GM18873 (cell line): ENCODE results near the gene B4GALT7.
"Not testable (repeated sequence)": the region's sequence is repeated elsewhere in the genome, so short reads cannot be mapped to it uniquely, and the experiment has no call there.

Source experiments
- ATAC-seq: cut with Tn5 transposase; IDR thresholded peaks from one replicate; pipeline ENCODE4 v1.9.1; 2021; ENCODE audit warnings: mild to moderate bottlenecking, moderate library complexity, moderate number of reproducible peaks; ENCODE audit not compliant: unreplicated experiment, low FRiP score

Gene B4GALT7, protein sequence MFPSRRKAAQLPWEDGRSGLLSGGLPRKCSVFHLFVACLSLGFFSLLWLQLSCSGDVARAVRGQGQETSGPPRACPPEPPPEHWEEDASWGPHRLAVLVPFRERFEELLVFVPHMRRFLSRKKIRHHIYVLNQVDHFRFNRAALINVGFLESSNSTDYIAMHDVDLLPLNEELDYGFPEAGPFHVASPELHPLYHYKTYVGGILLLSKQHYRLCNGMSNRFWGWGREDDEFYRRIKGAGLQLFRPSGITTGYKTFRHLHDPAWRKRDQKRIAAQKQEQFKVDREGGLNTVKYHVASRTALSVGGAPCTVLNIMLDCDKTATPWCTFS

DNA sequence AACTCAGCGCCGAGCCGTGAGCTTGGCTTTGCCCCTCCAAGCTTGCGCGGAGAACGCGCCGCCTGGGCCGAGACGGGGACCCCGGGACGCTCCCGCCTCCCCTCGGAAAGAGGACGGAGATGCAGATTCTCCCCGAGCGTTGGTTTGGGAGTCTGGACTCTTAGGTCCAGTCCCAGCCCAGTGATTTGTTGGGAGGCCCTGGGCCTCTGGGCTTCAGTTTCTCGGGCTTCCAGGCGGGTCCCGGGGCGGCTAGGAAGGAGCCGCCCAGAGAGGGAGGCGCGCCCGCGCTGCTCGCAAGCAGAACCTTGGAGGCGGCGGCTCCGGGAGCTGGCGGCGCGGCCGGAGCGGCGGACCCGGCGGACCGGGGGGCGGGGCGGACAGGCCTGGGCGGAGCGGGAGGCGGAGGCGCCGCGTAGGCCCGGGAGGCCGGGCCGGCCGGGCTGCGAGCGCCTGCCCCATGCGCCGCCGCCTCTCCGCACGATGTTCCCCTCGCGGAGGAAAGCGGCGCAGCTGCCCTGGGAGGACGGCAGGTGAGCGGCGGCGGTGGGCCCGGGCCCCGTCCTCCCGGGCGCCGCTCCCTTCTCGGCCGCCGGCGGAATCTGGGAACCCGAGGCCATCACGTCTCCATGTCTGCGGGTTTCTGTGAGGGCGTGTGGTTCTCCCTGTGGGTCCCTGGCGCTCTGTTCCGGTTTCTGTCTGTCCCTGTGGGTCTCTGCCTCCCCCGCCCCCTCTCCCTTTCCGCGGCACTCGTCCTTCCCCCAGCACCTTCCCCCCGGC is at the start of gene B4GALT7:
Gene B4GALT7, plus strand, starts transcription at position 402 of the 777 bp plus-strand sequence. Its CDS starts 79 bp downstream, at position 481.
- ATAC-seq = peak; percentile 61

DNA sequence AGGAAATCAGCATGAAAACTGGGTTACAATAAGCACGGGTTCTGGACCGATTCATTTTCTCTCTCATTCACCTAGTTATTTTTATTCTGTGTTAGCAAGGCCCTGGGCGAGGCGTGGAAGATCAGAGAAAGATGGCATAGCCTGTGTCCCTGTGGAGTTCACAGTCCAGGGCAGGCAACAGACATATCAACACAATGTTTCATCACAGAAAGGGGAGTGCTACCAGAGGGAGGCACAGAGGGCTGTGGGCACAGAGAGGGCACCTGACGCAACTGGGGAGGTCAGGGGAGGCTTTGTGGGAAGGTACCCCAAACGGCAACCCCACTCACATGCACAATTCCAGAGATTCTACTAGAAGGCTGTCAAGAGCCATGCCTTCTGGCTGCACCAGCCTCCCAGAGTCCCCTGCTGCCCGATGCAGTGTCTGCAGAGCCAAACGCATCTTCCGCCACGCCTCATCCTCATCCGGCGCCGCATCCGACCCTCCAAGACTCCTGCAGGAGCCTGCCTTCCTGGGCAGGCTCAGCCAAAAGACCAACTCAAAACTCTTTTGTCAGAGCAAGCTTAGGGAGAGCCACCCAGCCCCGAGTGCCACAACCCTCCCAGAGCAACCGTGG is 47.0 kb upstream of the B4GALT7 start:
- ATAC-seq = no peak

DNA sequence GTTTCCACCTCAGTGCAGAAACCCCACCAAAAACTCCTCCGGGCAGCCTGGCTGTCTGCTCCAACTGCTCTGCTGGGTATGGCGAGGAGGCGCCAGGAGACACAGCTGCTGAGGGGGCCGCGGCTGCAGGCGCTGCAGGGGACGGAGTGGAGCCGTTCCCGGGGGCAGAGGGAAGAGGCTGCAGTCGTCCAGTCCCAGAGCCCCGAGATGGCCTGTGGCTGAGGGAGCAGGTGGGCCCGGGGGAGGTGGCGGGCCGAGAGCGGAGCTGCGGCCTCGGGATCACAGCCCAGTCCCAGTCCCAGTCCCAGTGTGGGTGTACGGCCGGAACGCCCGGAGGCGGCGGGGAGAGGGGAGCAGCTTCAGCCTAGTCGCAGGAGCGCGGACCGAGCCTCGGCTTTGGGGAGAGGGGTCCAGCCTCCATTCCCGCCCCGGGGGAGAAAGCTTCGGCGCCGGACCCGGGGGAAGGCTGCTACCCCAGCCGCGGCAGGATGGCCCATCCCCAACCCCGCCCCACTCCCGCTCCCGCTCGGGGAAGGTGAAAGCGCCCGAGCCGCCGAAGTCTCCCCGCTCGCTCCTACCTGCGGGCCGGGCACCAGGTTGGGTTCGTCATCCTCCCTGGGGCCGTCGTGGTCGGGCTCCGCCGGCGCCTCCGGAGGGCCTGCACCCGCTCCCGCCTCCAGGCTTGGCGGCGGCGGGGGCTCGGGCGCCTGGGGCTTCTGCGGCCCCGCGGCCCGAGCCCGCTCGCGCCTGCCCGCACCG is 46.1 kb upstream of the B4GALT7 start:
- ATAC-seq = peak; percentile 21

DNA sequence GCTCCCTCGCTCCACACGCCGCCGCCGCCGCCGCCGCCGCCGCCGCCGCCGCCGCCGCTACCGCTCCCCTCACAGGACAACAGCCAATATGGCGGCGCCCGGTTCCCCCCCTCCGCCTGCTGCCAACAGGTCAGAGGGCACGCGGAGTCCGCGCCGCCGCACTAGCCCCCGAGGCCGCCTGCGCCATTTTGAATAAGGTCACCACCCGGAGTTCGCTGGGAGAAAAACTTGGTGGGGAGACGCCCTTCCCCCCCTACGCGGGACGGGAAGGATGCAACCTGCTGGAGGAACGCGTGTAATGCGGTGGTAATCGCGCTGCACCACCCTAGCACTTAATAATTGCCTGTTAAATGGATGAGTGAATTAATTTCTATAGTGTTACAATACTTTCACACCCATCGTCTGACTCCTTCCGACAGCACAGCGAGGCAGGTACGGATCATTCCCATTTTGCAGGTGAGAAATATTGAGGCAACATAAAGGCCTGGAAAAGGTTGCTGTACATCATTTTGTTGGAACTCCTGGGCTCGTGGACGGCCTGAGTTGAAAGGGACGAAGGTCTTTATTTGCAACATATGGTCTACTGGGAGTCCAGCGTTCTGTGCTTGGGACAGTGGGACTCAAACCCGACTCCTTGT is 45.3 kb upstream of the B4GALT7 start, which contains the start of gene FAM193B:
Gene FAM193B, minus strand, starts transcription at position 90 of the 638 bp plus-strand sequence. CDS start 105 bp downstream, outside the sequence.
- ATAC-seq = peak; percentile 56

DNA sequence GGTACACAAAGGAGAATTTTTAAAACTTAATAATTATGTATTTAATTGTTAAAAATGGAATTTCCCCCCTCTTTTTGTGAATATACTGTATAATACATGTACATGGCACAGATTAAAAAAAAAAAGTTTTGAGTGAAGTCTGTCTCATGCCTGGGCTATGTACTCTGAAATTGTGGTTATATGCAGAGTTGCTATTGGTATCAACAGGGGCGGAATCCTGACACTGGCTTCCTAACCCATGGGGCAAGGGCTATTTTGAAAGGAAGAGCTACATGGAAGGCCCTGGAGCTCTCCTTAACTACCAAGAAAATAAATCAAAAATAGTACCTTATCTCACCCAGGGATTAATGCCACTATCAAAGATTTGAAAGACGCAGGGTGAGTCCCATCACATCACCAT is 44.7 kb upstream of the B4GALT7 start:
- no peak for ATAC-seq

DNA sequence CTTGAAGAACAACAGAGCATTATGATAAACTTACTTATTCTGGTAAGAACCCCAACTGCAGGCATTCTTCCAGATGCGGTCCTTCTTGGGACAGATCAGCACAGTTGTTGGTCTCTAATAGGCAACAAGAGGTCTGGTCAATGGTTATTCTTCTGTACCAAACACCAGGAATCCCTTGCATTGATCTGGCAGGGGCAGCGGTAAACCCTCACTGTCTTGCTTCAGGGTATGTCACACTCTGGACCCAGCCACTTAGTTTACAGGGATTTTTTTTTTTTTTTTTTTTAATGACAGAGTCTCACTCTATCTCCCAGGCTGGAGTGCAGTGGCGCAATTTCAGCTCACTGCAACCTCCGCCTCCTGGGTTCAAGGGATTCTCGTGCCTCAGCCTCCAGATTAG is 44.3 kb upstream of the B4GALT7 start:
- ATAC-seq = no peak

DNA sequence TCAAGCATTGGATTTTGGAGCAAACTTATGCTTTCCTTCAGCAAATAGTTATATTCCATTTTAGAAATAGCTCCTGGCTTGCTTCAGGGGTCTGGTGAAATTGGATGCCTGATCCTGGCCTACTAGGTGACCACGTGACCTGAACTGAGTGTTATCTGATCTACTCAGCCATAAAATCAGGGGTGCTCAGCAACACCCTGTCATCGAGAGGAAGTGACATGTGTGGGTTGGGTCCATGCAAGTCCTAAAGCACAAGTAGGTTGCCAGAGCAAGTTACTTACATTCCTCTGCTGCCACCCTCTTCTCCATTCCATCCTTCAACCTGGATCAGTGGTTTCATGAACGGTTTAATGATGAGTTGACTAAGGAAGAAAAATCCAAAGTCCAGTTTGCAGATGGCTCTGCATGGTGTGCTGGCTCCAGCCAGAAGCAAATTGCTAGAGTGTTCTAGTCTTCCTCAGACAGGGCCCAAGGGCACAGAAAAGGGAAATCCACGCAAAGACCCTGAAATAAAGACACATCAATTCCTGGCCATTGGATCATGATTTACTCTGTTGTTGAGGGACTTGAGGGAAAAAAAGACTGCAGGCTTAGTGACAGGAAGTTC is 42.8 kb upstream of the B4GALT7 start:
- no peak for ATAC-seq

DNA sequence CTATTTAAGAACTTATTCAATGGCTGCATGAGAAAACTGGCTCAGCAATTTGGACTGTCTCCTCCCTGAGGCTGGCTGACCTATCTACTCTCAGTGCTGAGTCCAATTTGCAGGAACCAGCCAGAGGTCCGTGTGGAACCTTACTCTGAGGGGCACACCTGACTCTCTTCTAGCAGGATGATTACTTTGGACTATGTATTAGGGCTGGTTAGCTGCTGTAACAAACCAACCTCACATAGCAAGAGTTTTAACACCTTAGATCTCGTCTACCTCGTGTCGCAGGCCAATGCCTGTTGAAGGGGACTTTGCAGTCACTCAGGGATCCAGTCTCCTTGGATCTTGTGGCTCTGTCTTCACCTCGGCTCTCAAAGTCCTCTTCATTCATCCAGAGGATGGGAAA is 42.1 kb upstream of the B4GALT7 start:
- no peak for ATAC-seq

DNA sequence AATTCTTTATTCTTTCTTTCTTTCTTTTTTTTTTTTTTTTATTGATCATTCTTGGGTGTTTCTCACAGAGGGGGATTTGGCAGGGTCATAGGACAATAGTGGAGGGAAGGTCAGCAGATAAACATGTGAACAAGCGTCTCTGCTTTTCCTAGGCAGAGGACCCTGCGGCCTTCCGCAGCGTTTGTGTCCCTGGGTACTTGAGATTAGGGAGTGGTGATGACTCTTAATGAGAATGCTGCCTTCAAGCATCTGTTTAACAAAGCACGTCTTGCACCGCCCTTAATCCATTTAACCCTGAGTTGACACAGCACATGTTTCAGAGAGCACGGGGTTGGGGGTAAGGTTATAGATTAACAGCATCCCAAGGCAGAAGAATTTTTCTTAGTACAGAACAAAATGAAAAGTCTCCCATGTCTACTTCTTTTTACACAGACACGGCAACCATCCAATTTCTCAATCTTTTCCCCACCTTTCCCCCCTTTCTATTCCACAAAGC is 40.4 kb upstream of the B4GALT7 start:
- not testable (repeated sequence) for ATAC-seq

DNA sequence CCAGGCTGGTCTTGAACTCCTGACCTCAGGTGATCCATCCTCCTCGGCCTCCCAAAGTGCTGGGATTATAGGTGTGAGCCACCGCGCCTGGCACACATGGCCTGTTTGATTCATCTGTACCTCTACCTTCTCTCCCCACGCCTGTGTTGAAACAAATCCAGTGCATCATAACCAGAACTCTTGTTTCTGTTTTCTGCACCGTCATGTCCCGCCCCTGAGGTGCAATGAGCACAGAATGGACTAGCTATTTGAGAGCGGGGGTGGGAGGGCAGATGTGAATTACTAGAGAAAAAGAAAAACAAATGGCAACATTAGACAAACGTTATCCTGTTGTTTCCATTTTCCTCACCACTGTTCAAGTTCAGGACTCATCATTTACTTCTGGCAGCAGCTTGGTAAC is 34.9 kb upstream of the B4GALT7 start:
- no peak for ATAC-seq

DNA sequence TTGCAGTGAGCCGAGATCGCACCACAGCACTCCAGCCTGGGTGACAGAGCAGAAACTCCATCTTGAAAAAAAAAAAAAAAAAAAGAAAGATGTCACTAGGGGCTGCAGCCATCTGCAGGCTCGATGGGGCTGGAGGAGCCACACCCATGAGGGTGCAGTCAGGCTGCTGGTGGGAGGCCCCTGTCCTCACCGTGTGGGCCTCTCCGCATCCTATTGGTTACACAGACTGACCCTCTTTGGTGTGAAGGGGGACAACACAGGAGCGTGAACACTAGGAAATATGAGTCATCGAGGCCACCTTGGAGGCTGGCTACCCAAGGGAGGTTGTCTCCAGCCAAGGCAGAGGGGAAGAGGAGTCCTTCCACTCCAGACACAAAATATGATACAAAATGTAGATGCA is 31.6 kb upstream of the B4GALT7 start:
- no peak for ATAC-seq

DNA sequence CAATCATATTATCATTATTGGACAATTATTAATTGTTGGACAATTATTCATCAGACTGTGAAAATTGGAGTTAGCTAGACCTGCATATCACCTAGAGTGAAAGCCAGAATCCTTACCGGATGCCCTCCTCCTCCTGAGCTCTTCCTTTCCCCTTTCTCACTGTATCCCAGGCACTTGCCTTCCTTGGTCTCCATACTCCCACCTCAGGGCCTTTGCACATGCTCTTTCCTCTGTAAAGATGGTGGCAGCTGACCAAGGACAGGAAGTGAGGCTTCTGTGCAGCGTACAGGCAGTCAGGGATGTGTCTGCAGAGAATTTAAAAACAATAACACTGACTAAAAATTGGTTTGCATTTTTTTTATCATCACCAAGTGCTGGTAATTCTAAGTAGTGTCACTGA is 30.0 kb upstream of the B4GALT7 start:
- ATAC-seq = no peak

DNA sequence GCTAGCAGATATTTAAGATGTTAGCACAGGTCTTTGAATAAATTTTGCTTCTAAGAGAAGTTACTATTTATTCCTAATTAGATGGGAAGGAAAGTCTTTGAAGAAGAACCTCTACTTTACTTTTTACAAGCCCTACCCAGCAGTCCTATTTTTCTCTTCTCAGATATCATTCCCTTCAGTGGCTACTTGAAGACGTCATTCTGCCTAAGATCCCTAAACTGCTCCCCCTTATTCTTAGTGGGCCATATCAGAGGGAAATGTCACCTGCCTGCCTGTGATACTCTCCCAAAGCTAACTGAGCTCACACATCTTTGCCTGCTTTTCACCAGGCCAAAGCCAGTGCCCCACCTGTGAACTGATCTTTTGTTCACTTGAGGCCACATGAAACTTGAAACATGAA is 24.4 kb upstream of the B4GALT7 start:
- ATAC-seq = no peak

DNA sequence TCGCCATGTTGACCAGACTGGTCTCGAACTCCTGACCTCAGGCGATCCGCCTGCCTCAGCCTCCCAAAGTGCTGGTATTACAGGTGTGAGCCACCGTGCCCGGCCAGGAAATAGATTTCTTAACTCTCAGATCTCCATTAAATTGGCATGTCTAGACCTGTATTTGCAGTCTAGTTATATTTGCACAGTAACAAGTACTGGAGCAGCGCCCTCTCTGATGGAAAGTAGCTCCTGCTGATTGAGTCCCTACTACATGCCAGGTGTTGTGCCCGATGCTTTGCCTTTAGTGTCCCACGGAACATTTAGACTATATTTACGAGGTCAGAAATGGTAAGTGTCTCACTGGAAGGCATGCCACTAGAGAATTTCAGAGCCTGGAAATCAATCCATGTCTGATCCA is 23.8 kb upstream of the B4GALT7 start:
- ATAC-seq = no peak

DNA sequence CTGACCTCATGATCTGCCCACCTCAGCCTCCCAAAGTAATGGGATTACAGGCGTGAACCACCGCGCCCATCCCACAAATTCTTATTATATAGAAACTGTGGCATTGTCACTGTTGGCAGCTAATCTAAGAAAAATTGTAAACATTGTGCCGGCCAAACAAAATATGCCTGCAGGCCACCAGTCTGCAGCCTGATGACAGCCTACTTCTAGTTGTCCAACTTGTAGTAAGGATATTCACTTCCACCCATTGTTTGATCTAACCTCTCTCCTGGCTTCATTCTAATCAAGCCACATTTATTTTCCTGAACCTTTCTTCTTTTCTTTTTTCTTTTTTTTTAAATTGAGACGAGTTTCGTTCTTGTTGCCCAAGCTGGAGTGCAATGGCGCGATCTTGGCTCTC is 21.6 kb upstream of the B4GALT7 start:
- ATAC-seq = no peak

DNA sequence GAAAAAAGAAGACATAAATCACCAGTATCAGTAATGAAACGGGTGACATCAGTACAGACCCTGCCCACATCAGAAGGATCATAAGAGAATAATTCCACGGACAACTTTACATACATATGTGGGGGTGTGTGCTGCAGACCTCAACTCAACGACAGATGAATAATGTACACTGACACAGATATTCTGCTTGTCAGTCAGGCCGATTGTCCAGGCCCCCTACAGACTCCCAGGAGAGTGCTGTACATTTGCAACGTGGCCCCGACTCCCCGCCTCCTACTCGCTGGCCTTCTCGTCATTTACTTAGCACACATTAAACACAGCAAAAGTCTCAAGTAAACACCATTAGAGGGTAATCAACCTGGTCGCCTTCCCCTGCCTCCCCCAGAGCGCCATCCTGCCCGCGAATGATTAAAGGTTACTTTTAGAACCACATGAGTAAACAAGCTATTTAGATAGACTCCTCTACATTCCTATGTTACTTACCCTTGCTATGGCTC is 11.5 kb upstream of the B4GALT7 start:
- ATAC-seq = no peak

DNA sequence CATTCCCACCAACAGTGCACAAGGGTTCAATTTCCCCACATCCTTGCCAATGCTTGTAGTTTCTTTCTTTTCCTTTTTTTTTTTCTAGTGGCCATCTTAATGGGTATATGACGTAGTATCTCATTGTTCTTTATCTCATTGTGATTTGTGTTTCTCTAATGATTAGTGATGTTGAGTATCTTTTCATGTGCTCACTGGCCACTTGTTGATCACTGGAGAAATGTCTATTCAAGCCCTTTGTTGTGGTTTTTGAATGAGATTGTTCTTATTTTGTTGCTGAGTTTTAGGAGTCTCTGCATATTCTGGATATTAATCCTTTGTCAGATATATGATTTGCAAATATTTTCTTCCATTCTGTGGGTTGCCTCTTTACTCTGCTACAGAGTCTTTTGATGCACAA is 9.5 kb upstream of the B4GALT7 start:
- ATAC-seq = no peak

DNA sequence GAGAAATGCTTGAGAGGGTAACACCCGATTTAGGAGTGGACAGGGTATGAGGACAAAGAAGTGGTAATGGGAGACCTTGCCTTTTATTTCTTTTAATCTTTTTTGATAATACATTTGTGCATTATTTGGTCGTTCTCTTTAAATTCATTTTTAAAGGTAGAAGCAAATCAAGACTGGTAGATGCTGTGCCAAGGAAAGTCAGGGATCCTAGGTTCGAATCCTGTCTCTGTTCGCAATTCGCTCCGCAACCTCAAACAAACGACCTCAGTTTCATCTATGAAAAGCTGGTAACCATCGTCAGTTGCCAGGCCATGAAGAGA is 8.3 kb upstream of the B4GALT7 start:
- no peak for ATAC-seq

DNA sequence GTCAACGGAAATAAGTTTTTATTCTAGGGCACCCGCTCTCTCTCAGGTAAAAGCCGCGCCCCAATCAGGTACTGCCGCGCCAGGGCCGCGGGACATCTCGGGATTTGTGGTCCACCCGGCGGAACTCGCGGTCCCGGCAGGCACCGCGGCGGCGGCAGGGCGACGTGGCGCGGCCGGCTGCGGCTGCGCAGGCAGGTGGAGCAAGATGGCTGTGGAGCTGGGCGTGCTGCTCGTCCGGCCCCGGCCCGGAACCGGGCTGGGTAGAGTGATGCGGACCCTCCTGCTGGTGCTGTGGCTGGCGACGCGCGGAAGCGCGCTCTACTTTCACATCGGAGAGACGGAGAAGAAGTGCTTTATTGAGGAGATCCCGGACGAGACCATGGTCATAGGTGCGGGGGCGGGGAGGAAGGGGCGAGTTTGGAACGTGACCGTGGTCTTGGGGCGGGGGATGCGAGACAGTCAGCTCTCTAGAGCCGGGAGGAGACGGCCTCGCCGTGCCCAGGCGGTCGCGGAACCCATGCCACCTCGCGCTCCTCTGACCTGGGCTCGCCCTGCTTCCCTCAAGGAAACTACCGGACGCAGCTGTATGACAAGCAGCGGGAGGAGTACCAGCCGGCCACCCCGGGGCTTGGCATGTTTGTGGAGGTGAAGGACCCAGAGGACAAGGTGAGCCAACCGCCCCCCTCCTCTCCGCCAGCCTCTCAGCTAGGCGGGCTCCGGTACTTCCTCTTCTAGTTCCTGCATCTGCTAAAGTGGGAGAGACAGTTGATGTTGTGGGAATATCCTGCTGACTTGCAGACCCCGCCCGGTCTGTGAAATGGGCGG is 7.7 kb upstream of the B4GALT7 start, which contains the start of gene TMED9:
Gene TMED9, plus strand, starts transcription at position 194 of the 825 bp plus-strand sequence. Its CDS starts 12 bp downstream, at position 206.
- peak; percentile 66 for ATAC-seq
